A673 (cell line): ENCODE data around the gene MCAM.

Experiments used
- CTCF ChIP-seq: fragments of 300-800, 200-600 bp; sonication (generic); conservative IDR thresholded peaks from 2 replicates; pipeline ENCODE4 v1.5.1; 2017; ENCODE audit warnings: low read depth, mild to moderate bottlenecking, antibody characterized with exemption, low read length, moderate library complexity, mixed read lengths
- EZH2 ChIP-seq: fragments of 200-600 bp; sonication (generic); IDR thresholded peaks from 2 replicates; pipeline ENCODE4 v1.6.1; 2017; ENCODE audit warnings: borderline replicate concordance, low read depth, mild to moderate bottlenecking, mixed read lengths, antibody characterized with exemption, low read length; ENCODE audit not compliant: poor library complexity, severe bottlenecking

GRCh38 chr11:119347242-119347641, 30.3 kb upstream of the MCAM start:
- TF ChIP-seq CTCF (no peak), EZH2 (no peak)
